HCT116 (cell line): ENCODE results near the gene USP47. TPM values are rescaled to one million over a fixed set of nuclear protein-coding genes. Genes with fewer than 3 reads are reported as not detected.
A peak's percentile ranks its signal among the peaks of the same experiment; 100 is the strongest.

ENCODE experiments used
- ATAC-seq: fragments of 200-7000 bp; cut with Tn5 transposase; 2 replicates; pipeline ENCODE4 v1.9.1; 2020; ENCODE audit warnings: mild to moderate bottlenecking, moderate library complexity
- BruUV-seq: library from RNA; stranded (reverse); fragments of 400-500 nt; replicated peaks from 2 replicates; lab custom pipeline; 2021; lab: Mats Ljungman, UMichigan
- CTCF ChIA-PET: fragments of 300-600 bp; sonication (Branson Sonifier 250); formaldehyde crosslinking; loops from one replicate; lab custom pipeline; 2021; ENCODE audit warnings: antibody characterized with exemption; lab: Charles Lee
- POLR2A ChIA-PET: fragments of 300-600, 350-600 bp; sonication (Branson Sonifier 250); formaldehyde crosslinking; loops from one replicate; lab custom pipeline; 2021; ENCODE audit warnings: antibody characterized with exemption; lab: Charles Lee
- RAD21 ChIA-PET, 2 experiments: fragments of 300-600 bp; sonication (Branson Sonifier 250); formaldehyde crosslinking; loops; one replicate each; lab custom pipeline; 2023; ENCODE audit warnings: low total read pairs in 2 of 2; ENCODE audit not compliant: uncharacterized antibody in 2 of 2, unreplicated experiment in 2 of 2, low non-redundant PET in 1 of 2; lab: Charles Lee
- DNase-seq: peaks from one replicate; pipeline ENCODE4 v3.0.0-alpha.2; 2010; ENCODE audit warnings: low read depth, low spot score
- H2AFZ ChIP-seq: fragments of 200-600 bp; shearing (Covaris generic), sonication (generic); 2 replicates; pipeline ENCODE4 v1.6.1; 2017; ENCODE audit warnings: low read depth, mixed run types, mixed read lengths, antibody characterized with exemption, low read length; ENCODE audit not compliant: poor library complexity, severe bottlenecking
- H3K27ac ChIP-seq: 2 replicates; pipeline ENCODE4 v1.5.1; 2012; ENCODE audit warnings: low read depth, low read length
- H3K27me3 ChIP-seq: fragments of 200-600 bp; sonication (generic); 2 replicates; pipeline ENCODE4 v1.6.1; 2016; ENCODE audit warnings: mixed run types, low read length, mixed read lengths; ENCODE audit not compliant: insufficient read depth
- H3K36me3 ChIP-seq, 2 experiments: fragments of 200-500 bp in 1 of 2; fragments of 200-600 bp in 1 of 2; sonication (Bioruptor generic) in 1 of 2; sonication (generic) in 1 of 2; 2 replicates each; pipeline versions ENCODE4 v1.5.1 to v1.6.1; 2014 to 2016; ENCODE audit warnings: low read length in 2 of 2, inconsistent platforms in 1 of 2, mixed read lengths in 1 of 2, mixed run types in 1 of 2; ENCODE audit not compliant: insufficient read depth in 2 of 2, control insufficient read depth in 1 of 2
- H3K4me1 ChIP-seq, 2 experiments: fragments of 200-600 bp in 1 of 2; sonication (generic) in 1 of 2; 2 replicates each; pipeline versions ENCODE4 v1.5.1 to v1.6.1; 2012 to 2017; ENCODE audit warnings: low read length in 2 of 2, inconsistent platforms in 1 of 2, mild to moderate bottlenecking in 1 of 2, mixed read lengths in 1 of 2, mixed run types in 1 of 2, moderate library complexity in 1 of 2; ENCODE audit not compliant: insufficient read depth in 2 of 2, control insufficient read depth in 1 of 2
- H3K4me2 ChIP-seq: fragments of 200-600 bp; sonication (generic); 2 replicates; pipeline ENCODE4 v1.6.1; 2017; ENCODE audit warnings: mixed run types, low read length, mixed read lengths
- H3K4me3 ChIP-seq, 2 experiments: fragments of 200-600 bp in 1 of 2; sonication (generic) in 1 of 2; replicated peaks in 1 of 2; 2 replicates each; pipeline ENCODE4 v1.5.1; 2011 to 2016; ENCODE audit warnings: low read length in 2 of 2, control low read depth in 1 of 2, low read depth in 1 of 2, mild to moderate bottlenecking in 1 of 2, mixed read lengths in 1 of 2, mixed run types in 1 of 2
- H3K79me2 ChIP-seq: fragments of 200-600 bp; sonication (generic); 2 replicates; pipeline ENCODE4 v1.6.1; 2017; ENCODE audit warnings: mild to moderate bottlenecking, mixed run types, low read length, moderate library complexity, mixed read lengths; ENCODE audit not compliant: insufficient read depth
- H3K9ac ChIP-seq: fragments of 200-600 bp; sonication (generic); 2 replicates; pipeline ENCODE4 v1.6.1; 2016; ENCODE audit warnings: low read length, mixed read lengths
- H3K9me2 ChIP-seq: fragments of 200-600 bp; sonication (generic), shearing (Covaris generic); 2 replicates; pipeline ENCODE4 v1.6.1; 2017; ENCODE audit warnings: mixed run types, mild to moderate bottlenecking, moderate library complexity; ENCODE audit not compliant: insufficient read depth
- H3K9me3 ChIP-seq, 2 experiments: fragments of 200-500 bp in 1 of 2; fragments of 200-600 bp in 1 of 2; sonication (Bioruptor generic) in 1 of 2; sonication (generic) in 1 of 2; 2 replicates each; pipeline ENCODE4 v1.6.1; 2014 to 2017; ENCODE audit warnings: low read length in 2 of 2, mixed read lengths in 2 of 2, inconsistent platforms in 1 of 2, low read depth in 1 of 2, mild to moderate bottlenecking in 1 of 2, mixed run types in 1 of 2, moderate library complexity in 1 of 2; ENCODE audit not compliant: control insufficient read depth in 1 of 2, insufficient read depth in 1 of 2
- H4K20me1 ChIP-seq: fragments of 200-600 bp; sonication (generic), shearing (Covaris generic); 2 replicates; pipeline ENCODE4 v1.6.1; 2017; ENCODE audit warnings: mixed run types, mild to moderate bottlenecking, moderate library complexity; ENCODE audit not compliant: insufficient read depth
- CBX3 ChIP-seq: IDR thresholded peaks from 2 replicates; pipeline ENCODE4 v1.6.1; 2012; ENCODE audit warnings: low read depth
- CEBPB ChIP-seq: IDR thresholded peaks from 2 replicates; pipeline ENCODE4 v1.6.1; 2012; ENCODE audit warnings: low read depth
- CTCF ChIP-seq, 3 experiments: fragments of 200-600 bp in 1 of 3; sonication (generic) in 1 of 3; IDR thresholded peaks in 2 of 3; conservative IDR thresholded peaks in 1 of 3; 2 replicates each; pipeline ENCODE4 v1.5.1; 2012 to 2017; ENCODE audit warnings: low read depth in 2 of 3, low read length in 2 of 3, antibody characterized with exemption in 1 of 3, borderline replicate concordance in 1 of 3, control low read depth in 1 of 3, mild to moderate bottlenecking in 1 of 3, mixed read lengths in 1 of 3, mixed run types in 1 of 3, moderate library complexity in 1 of 3; ENCODE audit not compliant: insufficient read depth in 1 of 3
- EZH2 ChIP-seq: fragments of 200-600 bp; sonication (generic); IDR thresholded peaks from 2 replicates; pipeline ENCODE4 v1.6.1; 2017; ENCODE audit warnings: antibody characterized with exemption, mixed run types
- EZH2phosphoT487 ChIP-seq: fragments of 200-600 bp; IDR thresholded peaks from 2 replicates; pipeline ENCODE4 v1.6.1; 2018; ENCODE audit warnings: antibody characterized with exemption, borderline replicate concordance
- JUND ChIP-seq: IDR thresholded peaks from 2 replicates; pipeline ENCODE4 v1.6.1; 2012
- MAX ChIP-seq: IDR thresholded peaks from 2 replicates; pipeline ENCODE4 v1.6.1; 2012
- RAD21 ChIP-seq: IDR thresholded peaks from 2 replicates; pipeline ENCODE4 v1.6.1; 2012; ENCODE audit warnings: low read depth, mild to moderate bottlenecking
- REST ChIP-seq: IDR thresholded peaks from 2 replicates; pipeline ENCODE4 v1.6.1; 2012; ENCODE audit warnings: low read depth
- SIN3A ChIP-seq: IDR thresholded peaks from 2 replicates; pipeline ENCODE4 v1.6.1; 2012; ENCODE audit warnings: low read depth
- SP1 ChIP-seq: IDR thresholded peaks from 2 replicates; pipeline ENCODE4 v1.6.1; 2012; ENCODE audit warnings: low read depth
- TCF7L2 ChIP-seq: IDR thresholded peaks from 2 replicates; pipeline ENCODE4 v1.7.0; 2011; ENCODE audit warnings: borderline replicate concordance, inconsistent platforms; ENCODE audit not compliant: insufficient read depth, insufficient read length; ENCODE audit errors: extremely low read depth
- YY1 ChIP-seq: IDR thresholded peaks from 2 replicates; pipeline ENCODE4 v1.6.1; 2011; ENCODE audit warnings: low read length, low read depth, moderate library complexity, mild to moderate bottlenecking; ENCODE audit not compliant: insufficient replicate concordance; ENCODE audit errors: extremely low read depth
- ZBTB33 ChIP-seq: IDR thresholded peaks from 2 replicates; pipeline ENCODE4 v1.6.1; 2011; ENCODE audit warnings: mild to moderate bottlenecking, low read length, moderate library complexity; ENCODE audit not compliant: insufficient replicate concordance; ENCODE audit errors: extremely low read depth
- intact Hi-C: fragments of 100-400 bp; cut with micrococcal nuclease; formaldehyde crosslinking; loops from 2 replicates; pipeline ENCODE4 v1.10.0; 2022
- total RNA-seq: library from RNA; stranded (reverse); gene quantifications from one replicate; pipeline ENCODE4 v1.2.1, GENCODE V29; 2021; ENCODE audit not compliant: unreplicated experiment

The USP47 gene
- total RNA-seq, 1 experiment from 2014 or later, result 18.9 TPM

GRCh38 chr11:11894486-11894885, 52.7 kb downstream of the USP47 start (continued):
- TF ChIP-seq ZBTB33, result no peak
- no peak for TF ChIP-seq SP1
- no peak for TF ChIP-seq TCF7L2
- no peak for TF ChIP-seq MAX
- no peak for TF ChIP-seq JUND
- TF ChIP-seq EZH2, result no peak

- no peaks in the 10 kb centered on the region for H3K9me2 ChIP-seq
- ChIA-PET POLR2A (no interaction called here), CTCF (no interaction called here), RAD21 (no interaction called here)
- no peak overlapping the region for H3K27ac ChIP-seq
- no peak overlapping the region for H3K4me3 ChIP-seq
- no peak for DNase-seq
- no peaks in the 10 kb centered on the region for H3K27me3 ChIP-seq
- BruUV-seq, result no TSS peak
- H3K36me3 ChIP-seq, result 0 out of 4 replicates have a peak, but pooled peaks cover 0 to 2% of the 10 kb centered on the region in 2 experiments
- no peaks in the 10 kb centered on the region for H4K20me1 ChIP-seq
- H3K79me2 ChIP-seq, result no peaks in the 10 kb centered on the region
- H2AFZ ChIP-seq, result no peak overlapping the region
- H3K9ac ChIP-seq, result no peak overlapping the region
- ATAC-seq, result peak; percentile 55; the same call in 1 of the 2 replicates
- H3K9me3 ChIP-seq, result no peaks in the 10 kb centered on the region
- H3K4me2 ChIP-seq, result no peak overlapping the region
- intact Hi-C loops, result no loop called here
- H3K4me1 ChIP-seq, result no peaks in the 10 kb centered on the region
- TF ChIP-seq ZBTB33, result no peak
- TF ChIP-seq CBX3, result no peak
- no peak for TF ChIP-seq EZH2phosphoT487
- peak; percentile 18; the same call in 1 of the 2 replicates for TF ChIP-seq RAD21
- TF ChIP-seq TCF7L2, result no peak
- no peak for TF ChIP-seq YY1
- no peak for TF ChIP-seq REST
- TF ChIP-seq CTCF (IDR thresholded peaks at IDR 0.05 in 2 of 3, conservative IDR thresholded peaks at IDR 0.05 in 1 of 3; ENCODE audit: borderline replicate concordance in 1 of 3, insufficient read depth in 1 of 3, low read depth in 2 of 3, low read length in 2 of 3), result peak in 2 of 3 experiments; percentile 10 to 27; a peak in 2 of 6 replicates
- TF ChIP-seq SIN3A, result no peak
- no peak for TF ChIP-seq EZH2
- no peak for TF ChIP-seq CEBPB
These were observed 53.9 kb downstream of the USP47 start for GRCh38 chr11:11895672-11896071.
